Activated B cell treated with CpG ODN at 0.5 μM for 24 hours (primary cell): ENCODE measurements around the gene CNEP1R1. TPM values are rescaled to one million over a fixed set of nuclear protein-coding genes. Genes with fewer than 3 reads are reported as not detected.

Experiments used
- ATAC-seq: fragments of 200-7000 bp; cut with Tn5 transposase; one replicate; pipeline ENCODE4 v1.10.0; 2021; ENCODE audit warnings: low read depth, mild to moderate bottlenecking, moderate library complexity
- CTCF ChIA-PET: fragments of 350-600 bp; sonication (Branson Sonifier 250); formaldehyde crosslinking; loops from one replicate; lab custom pipeline; 2021; ENCODE audit warnings: antibody characterized with exemption; lab: Charles Lee
- POLR2A ChIA-PET: fragments of 350-600 bp; sonication (Branson Sonifier 250); formaldehyde crosslinking; loops from one replicate; lab custom pipeline; 2021; ENCODE audit warnings: antibody characterized with exemption; lab: Charles Lee
- DNase-seq: peaks from one replicate; pipeline ENCODE4 v3.0.0; 2022
- H3K27ac Mint-ChIP-seq: one replicate; pipeline ENCODE4 v1.8.0; 2020; ENCODE audit warnings: mixed read lengths
- H3K27me3 Mint-ChIP-seq: one replicate; pipeline ENCODE4 v1.8.0; 2021; ENCODE audit warnings: mixed read lengths
- H3K36me3 Mint-ChIP-seq: one replicate; pipeline ENCODE4 v1.8.0; 2021; ENCODE audit warnings: low read depth, mixed read lengths
- H3K4me1 Mint-ChIP-seq: one replicate; pipeline ENCODE4 v1.8.0; 2021; ENCODE audit warnings: mixed read lengths
- H3K4me3 Mint-ChIP-seq: one replicate; pipeline ENCODE4 v1.8.0; 2020; ENCODE audit warnings: mild to moderate bottlenecking, mixed read lengths
- H3K9me3 Mint-ChIP-seq: one replicate; pipeline ENCODE4 v1.8.0; 2020; ENCODE audit warnings: mixed read lengths
- intact Hi-C: fragments of 100-400 bp; cut with micrococcal nuclease; formaldehyde crosslinking; loops from one replicate; pipeline ENCODE4 v1.15.1; 2024
- total RNA-seq: library from RNA; stranded (reverse); gene quantifications from 2 replicates; pipeline ENCODE4 v1.2.3, GENCODE V29; 2022
- TF ChIP-seq, protein P1 (sequence below): fragments of 200-600 bp; IDR thresholded peaks from one replicate; pipeline ENCODE4 v1.8.0; 2022; ENCODE audit warnings: antibody characterized with exemption, mild to moderate bottlenecking

The CNEP1R1 gene, protein sequence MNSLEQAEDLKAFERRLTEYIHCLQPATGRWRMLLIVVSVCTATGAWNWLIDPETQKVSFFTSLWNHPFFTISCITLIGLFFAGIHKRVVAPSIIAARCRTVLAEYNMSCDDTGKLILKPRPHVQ
- 22.1 and 31.0 TPM in 2 replicates for total RNA-seq

DNA sequence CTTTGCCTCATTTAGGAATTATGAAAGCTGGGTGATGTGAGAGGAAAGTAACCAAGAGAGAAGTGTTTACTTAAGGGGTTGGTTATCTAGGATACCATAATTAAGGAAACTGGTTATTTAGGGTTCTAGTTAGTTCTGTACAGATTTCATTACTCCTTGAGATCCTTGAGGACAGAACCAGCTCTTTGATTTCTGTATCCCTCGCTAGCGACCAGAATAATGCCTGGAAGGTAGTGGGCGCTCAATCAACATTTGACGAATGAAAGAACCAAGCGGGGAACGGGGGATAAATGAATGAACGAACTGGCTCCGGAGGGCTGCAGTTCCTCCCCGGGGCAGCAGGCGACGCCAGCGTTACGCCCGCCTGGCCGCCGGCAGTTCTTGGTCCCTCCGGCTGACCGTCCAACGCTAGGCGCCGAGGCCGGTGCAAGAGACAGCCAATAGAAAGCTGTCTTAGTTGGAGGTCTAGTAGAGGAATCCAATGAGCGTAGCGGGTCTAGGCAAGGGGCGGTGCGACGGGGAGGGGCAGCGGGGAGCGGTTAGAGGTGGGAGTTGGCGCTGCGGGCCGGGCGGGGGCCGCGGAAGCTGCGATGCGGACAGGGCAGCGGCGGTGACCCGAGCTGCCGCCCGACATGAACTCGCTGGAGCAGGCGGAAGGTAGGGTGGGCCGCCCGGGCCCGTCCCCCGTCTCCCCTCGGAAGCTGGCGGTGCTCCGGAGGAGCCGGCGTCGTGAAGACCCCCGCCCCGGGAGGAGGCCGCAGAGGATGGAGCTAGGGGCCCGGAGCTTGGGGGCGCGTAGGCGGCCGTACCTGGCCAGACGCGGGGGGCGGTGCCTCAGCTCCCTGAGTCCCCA lies at the start of gene CNEP1R1:
Gene CNEP1R1 (plus strand): TSS at position 542 of the 853 bp plus-strand sequence. CDS start 91 bp downstream, at position 633.
- DNase-seq, result peak; percentile 87
- intact Hi-C loops, result loop anchor here (1.0 to 5.0 kb wide), 10 partner anchors 40 to 722 kb away; partner anchors contain the start of genes CYLD, HEATR3, NKD1 and ZNF423
- H3K4me1 Mint-ChIP-seq, result peaks cover 19% of the 10 kb centered on the region
- H3K27me3 Mint-ChIP-seq, result peaks cover 6% of the 10 kb centered on the region
- no peaks in the 10 kb centered on the region for H3K9me3 Mint-ChIP-seq
- H3K36me3 Mint-ChIP-seq, result peaks cover 11% of the 10 kb centered on the region
- peak within 1 kb of the TSS; percentile 83 for H3K27ac Mint-ChIP-seq
- TF ChIP-seq, protein P1, sequence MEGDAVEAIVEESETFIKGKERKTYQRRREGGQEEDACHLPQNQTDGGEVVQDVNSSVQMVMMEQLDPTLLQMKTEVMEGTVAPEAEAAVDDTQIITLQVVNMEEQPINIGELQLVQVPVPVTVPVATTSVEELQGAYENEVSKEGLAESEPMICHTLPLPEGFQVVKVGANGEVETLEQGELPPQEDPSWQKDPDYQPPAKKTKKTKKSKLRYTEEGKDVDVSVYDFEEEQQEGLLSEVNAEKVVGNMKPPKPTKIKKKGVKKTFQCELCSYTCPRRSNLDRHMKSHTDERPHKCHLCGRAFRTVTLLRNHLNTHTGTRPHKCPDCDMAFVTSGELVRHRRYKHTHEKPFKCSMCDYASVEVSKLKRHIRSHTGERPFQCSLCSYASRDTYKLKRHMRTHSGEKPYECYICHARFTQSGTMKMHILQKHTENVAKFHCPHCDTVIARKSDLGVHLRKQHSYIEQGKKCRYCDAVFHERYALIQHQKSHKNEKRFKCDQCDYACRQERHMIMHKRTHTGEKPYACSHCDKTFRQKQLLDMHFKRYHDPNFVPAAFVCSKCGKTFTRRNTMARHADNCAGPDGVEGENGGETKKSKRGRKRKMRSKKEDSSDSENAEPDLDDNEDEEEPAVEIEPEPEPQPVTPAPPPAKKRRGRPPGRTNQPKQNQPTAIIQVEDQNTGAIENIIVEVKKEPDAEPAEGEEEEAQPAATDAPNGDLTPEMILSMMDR, result peak; percentile 82
- ATAC-seq, result peak; percentile 95
- ChIA-PET POLR2A (interaction anchor here (0.5 to 2.0 kb wide), 12 partner anchors 11 to 719 kb away, joined by 3 to 15 read pairs (median 5); partner anchors contain the start of genes BRD7, HEATR3 and SNX20), CTCF (interaction anchor here (0.7 to 4.3 kb wide), 23 partner anchors 9 to 781 kb away, joined by 3 to 76 read pairs (median 5); partner anchors contain the start of genes BRD7 and HEATR3)
- peak within 1 kb of the TSS; percentile 96 for H3K4me3 Mint-ChIP-seq

DNA sequence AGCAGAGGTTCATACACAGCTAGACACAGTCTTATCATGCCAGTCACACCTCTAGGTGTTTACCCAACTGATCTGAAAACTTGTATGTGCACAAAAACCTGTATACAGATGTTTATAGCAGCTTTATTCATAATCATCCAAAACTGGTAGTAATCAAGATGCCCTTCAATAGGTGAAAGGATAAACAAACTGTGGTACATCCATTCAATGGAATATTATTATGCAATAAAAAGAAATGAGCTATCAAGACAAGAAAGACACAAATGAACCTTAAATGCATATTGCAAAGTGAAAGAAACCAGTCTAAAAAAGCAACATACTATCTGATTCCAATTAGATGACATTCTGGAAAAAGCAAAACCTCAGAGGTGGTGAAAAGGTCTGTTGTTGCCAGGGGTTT lies 47.6 kb upstream of the CNEP1R1 start:
- ATAC-seq (no peak), DNase-seq (no peak)
- no peaks in the 10 kb centered on the region for H3K36me3 Mint-ChIP-seq
- peaks cover 8% of the 10 kb centered on the region for H3K27me3 Mint-ChIP-seq
- peaks cover 5% of the 10 kb centered on the region for H3K9me3 Mint-ChIP-seq
- no peak overlapping the region for H3K27ac Mint-ChIP-seq
- intact Hi-C loops, result no loop called here
- POLR2A ChIA-PET, result no interaction called here
- H3K4me1 Mint-ChIP-seq, result no peaks in the 10 kb centered on the region
- CTCF ChIA-PET, result no interaction called here
- TF ChIP-seq, protein P1, result no peak
- no peak overlapping the region for H3K4me3 Mint-ChIP-seq

DNA sequence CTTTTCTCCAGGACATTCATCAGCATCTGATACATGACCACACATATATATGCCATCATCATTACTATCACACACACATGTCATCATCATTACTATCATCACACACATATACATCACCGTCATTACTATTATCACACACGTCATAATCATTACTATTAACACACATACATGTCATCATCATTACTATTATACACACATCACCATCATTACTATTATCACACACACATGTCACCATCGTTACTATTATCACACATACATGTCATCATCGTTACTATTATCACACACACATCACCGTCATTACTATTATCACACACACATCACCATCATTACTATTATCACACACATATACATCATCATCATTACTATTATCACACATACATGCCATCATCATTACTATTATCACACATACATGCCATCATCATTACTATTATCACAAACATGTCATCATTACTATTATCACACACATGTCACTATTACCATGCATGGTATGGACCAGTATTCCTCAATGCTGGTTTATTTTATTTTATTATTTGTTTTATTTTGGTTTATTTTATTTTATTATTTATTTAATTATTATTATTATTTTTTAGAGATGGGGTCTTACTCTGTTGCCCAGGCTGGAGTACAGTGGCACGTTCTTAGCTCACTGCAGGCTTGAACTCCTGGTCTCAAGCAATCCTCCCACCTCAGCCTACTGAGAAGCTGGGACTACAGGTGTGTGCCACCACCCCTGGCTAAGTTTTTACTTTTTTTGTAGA lies 46.3 kb upstream of the CNEP1R1 start:
- Mint-ChIP-seq H3K9me3 (peaks cover 5% of the 10 kb centered on the region), H3K4me1 (no peaks in the 10 kb centered on the region), H3K27me3 (peaks cover 8% of the 10 kb centered on the region), H3K27ac (no peak overlapping the region), H3K36me3 (no peaks in the 10 kb centered on the region), H3K4me3 (no peak overlapping the region)
- intact Hi-C loops, result no loop called here
- CTCF ChIA-PET, result no interaction called here
- DNase-seq, result no peak
- no peak for ATAC-seq
- POLR2A ChIA-PET, result no interaction called here
- TF ChIP-seq, protein P1, result no peak

DNA sequence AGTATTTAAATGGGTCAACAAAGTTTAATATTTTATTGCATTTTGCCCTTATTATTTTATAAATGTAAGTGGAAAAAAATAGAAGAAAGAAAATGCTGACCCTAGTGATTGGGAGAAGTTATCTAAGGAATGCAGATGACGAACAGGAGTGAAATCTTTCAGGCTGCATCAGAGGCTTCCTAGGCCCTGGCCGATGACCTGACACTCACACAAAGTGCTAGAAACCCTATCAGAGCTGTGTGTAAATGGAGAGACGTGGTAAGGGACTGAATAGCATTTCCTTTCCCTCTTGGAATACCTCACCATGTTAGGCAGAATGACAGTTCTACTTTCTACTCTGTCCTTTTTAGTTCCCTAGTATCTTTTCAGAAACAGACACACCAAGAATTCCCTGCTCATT lies 44.9 kb upstream of the CNEP1R1 start:
- Mint-ChIP-seq H3K27ac (no peak overlapping the region), H3K27me3 (peaks cover 6% of the 10 kb centered on the region), H3K9me3 (peaks cover 5% of the 10 kb centered on the region), H3K36me3 (no peaks in the 10 kb centered on the region), H3K4me1 (no peaks in the 10 kb centered on the region), H3K4me3 (no peak overlapping the region)
- TF ChIP-seq, protein P1, result no peak
- ChIA-PET POLR2A (no interaction called here), CTCF (no interaction called here)
- intact Hi-C loops, result no loop called here
- DNase-seq (no peak), ATAC-seq (no peak)
